ENCODE results near the gene CD6. TPM values are rescaled to one million over a fixed set of nuclear protein-coding genes. Genes with fewer than 3 reads are reported as not detected.

The CD6 gene
- total and polyA plus RNA-seq, 2 donors from 2014 or later, result 0.24 to 6.7 TPM

DNA sequence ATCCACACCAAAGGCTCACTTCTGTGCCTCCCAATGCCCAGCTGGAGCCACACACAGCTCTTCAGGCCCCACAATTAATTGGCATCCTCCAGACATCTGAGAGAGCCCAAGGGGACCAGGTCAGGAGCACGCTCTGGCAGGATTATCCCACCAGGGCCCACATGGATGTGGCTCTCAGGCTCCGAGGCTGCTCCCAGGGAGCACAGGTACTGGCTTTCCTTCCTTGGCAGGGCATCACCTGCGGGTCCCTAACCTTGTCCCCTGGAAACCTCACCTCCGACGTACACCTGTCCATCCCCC lies 54.3 kb downstream of the CD6 start:
- H3K9me3 ChIP-seq (ENCODE audit: control insufficient read depth in 2 of 3, insufficient read depth in 1 of 3, low read length in 3 of 3), result no peaks in the 10 kb centered on the region
- no peak overlapping the region for H3K9ac ChIP-seq (ENCODE audit: low read length in 3 of 3)
- H3K4me3 ChIP-seq (ENCODE audit: low read length in 3 of 3), result no peak overlapping the region
- no peaks in the 10 kb centered on the region for H3K36me3 ChIP-seq (ENCODE audit: control insufficient read depth in 2 of 3, insufficient read depth in 3 of 3, low read length in 3 of 3)
- DNase-seq (no peak), FAIRE-seq (no peak)
- H3K4me1 ChIP-seq (ENCODE audit: control insufficient read depth in 2 of 3, insufficient read depth in 2 of 3, low read depth in 1 of 3, low read length in 3 of 3), result peaks cover 0 to 3% (median 0%) of the 10 kb centered on the region in 3 donors
- no peaks in the 10 kb centered on the region for H3K27me3 ChIP-seq (ENCODE audit: control insufficient read depth, insufficient read depth, low read length)
- TF ChIP-seq, protein P1, sequence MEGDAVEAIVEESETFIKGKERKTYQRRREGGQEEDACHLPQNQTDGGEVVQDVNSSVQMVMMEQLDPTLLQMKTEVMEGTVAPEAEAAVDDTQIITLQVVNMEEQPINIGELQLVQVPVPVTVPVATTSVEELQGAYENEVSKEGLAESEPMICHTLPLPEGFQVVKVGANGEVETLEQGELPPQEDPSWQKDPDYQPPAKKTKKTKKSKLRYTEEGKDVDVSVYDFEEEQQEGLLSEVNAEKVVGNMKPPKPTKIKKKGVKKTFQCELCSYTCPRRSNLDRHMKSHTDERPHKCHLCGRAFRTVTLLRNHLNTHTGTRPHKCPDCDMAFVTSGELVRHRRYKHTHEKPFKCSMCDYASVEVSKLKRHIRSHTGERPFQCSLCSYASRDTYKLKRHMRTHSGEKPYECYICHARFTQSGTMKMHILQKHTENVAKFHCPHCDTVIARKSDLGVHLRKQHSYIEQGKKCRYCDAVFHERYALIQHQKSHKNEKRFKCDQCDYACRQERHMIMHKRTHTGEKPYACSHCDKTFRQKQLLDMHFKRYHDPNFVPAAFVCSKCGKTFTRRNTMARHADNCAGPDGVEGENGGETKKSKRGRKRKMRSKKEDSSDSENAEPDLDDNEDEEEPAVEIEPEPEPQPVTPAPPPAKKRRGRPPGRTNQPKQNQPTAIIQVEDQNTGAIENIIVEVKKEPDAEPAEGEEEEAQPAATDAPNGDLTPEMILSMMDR (IDR thresholded peaks at IDR 0.05; ENCODE audit: borderline replicate concordance, extremely low read depth, insufficient read depth), result no peak
- intact Hi-C loops (cut with DNase I), result no loop called here
- no peak overlapping the region for H3K27ac ChIP-seq (ENCODE audit: low read depth in 2 of 2, low read length in 2 of 2)

DNA sequence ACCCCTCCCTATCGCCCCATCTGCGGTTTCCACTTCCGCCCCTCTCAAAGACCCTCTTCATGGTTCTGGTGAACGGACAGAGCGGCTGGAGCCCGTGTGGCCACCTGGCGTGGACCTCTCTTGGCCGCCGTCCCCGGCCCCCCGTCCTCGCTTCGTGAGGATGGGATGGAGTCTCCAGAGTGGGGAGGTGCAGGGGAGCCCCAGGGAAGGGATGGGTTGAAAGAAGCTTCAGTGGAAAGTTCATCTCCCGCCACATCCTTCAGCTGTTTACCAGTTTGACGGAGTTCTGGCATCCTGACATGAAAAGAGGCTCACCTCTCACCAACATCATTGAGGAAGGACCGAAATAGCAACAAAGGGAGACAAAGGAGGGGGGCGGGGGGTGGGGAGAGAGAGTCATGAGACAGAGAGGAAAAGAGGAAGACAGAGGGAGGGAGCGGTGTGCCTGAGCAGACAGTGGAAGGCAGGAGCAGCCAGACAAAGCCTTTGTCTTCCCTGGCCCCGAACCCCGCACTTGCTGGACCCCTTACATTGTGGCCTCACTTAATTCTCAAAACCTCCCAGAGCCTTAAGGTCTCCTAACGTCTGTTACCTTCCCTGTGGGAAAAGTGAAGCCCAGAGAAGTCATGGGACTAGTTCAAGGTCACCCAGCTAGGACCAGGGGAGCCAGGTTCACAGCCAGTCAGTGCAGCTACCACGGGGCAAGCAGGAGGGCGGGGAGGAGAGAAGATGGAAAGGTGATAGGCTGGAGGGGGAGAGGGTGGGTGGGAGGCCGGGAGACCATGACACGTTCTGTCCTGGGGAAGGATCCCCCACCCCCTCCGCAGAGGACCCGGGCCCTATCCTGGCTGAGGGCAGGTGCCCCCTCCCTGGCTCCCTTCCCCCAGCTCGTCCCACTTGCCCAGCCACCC lies 54.9 kb downstream of the CD6 start:
- FAIRE-seq (no peak), DNase-seq (peak in 1 of 5 donors; percentile 34)
- no peak overlapping the region for H3K4me3 ChIP-seq (ENCODE audit: low read length in 3 of 3)
- no peaks in the 10 kb centered on the region for H3K27me3 ChIP-seq (ENCODE audit: control insufficient read depth, insufficient read depth, low read length)
- no peaks in the 10 kb centered on the region for H3K9me3 ChIP-seq (ENCODE audit: control insufficient read depth in 2 of 3, insufficient read depth in 1 of 3, low read length in 3 of 3)
- intact Hi-C loops (cut with DNase I), result no loop called here
- peaks cover 0 to 3% (median 0%) of the 10 kb centered on the region in 3 donors for H3K4me1 ChIP-seq (ENCODE audit: control insufficient read depth in 2 of 3, insufficient read depth in 2 of 3, low read depth in 1 of 3, low read length in 3 of 3)
- no peak overlapping the region for H3K27ac ChIP-seq (ENCODE audit: low read depth in 2 of 2, low read length in 2 of 2)
- TF ChIP-seq, protein P1 (IDR thresholded peaks at IDR 0.05; ENCODE audit: borderline replicate concordance, extremely low read depth, insufficient read depth), result no peak
- no peaks in the 10 kb centered on the region for H3K36me3 ChIP-seq (ENCODE audit: control insufficient read depth in 2 of 3, insufficient read depth in 3 of 3, low read length in 3 of 3)
- no peak overlapping the region for H3K9ac ChIP-seq (ENCODE audit: low read length in 3 of 3)

DNA sequence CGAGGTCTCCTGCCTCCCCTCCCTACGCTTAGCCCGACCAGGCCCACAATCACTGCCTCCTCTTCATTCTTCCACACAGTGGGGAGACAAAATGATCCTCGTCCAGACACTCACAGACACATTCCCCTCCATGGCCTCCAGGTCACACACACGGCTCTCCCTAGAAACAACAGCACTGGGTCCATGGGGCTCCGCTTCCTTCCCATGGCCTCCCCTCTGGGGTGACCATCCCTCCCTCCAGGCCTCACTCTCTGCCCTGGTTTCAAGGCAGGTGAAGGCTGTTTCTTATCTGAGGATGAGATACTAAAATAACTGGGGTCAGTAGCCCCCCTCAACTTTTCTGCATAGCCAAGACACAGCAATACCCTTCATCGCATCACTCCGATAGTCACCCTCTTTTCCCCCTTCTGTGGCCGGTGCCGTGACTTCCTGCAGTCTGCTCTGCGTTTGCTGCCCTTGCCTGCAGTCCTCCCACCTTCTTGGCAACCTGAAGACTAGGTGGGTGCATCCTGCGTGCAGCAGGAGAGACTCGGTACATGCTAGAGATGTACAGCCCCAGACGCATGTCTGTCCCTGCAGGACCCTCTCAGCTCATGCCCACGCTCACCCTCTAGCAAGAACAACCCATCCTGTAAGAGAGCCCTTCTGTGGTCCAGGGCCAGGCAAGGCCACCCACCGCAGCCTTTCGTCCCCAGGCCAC lies 55.8 kb downstream of the CD6 start:
- FAIRE-seq, result no peak
- intact Hi-C loops (cut with DNase I), result no loop called here
- no peaks in the 10 kb centered on the region for H3K27me3 ChIP-seq (ENCODE audit: control insufficient read depth, insufficient read depth, low read length)
- TF ChIP-seq, protein P1 (IDR thresholded peaks at IDR 0.05; ENCODE audit: borderline replicate concordance, extremely low read depth, insufficient read depth), result no peak
- DNase-seq, result peak in 1 of 5 donors; percentile 31
- H3K36me3 ChIP-seq (ENCODE audit: control insufficient read depth in 2 of 3, insufficient read depth in 3 of 3, low read length in 3 of 3), result no peaks in the 10 kb centered on the region
- H3K9me3 ChIP-seq (ENCODE audit: control insufficient read depth in 2 of 3, insufficient read depth in 1 of 3, low read length in 3 of 3), result no peaks in the 10 kb centered on the region
- H3K9ac ChIP-seq (ENCODE audit: low read length in 3 of 3), result no peak overlapping the region
- no peak overlapping the region for H3K4me3 ChIP-seq (ENCODE audit: low read length in 3 of 3)
- peaks cover 0 to 3% (median 0%) of the 10 kb centered on the region in 3 donors for H3K4me1 ChIP-seq (ENCODE audit: control insufficient read depth in 2 of 3, insufficient read depth in 2 of 3, low read depth in 1 of 3, low read length in 3 of 3)
- H3K27ac ChIP-seq (ENCODE audit: low read depth in 2 of 2, low read length in 2 of 2), result no peak overlapping the region
